Activated CD4-positive, CD25-positive, alpha-beta regulatory T cell treated with anti-CD3 and anti-CD28 coated beads, Interleukin-2, amount 50 U/mL, for 24 hours (primary cell): ENCODE data around the gene NSMF.
"Not testable (repeated sequence)": the region's sequence is repeated elsewhere in the genome, so short reads cannot be mapped to it uniquely, and the experiment has no call there.

ENCODE experiments used
- ATAC-seq, 2 donors: fragments of 150-1000 bp; cut with Tn5 transposase; one replicate each; pipeline ENCODE4 v1.10.0; 2021; ENCODE audit warnings: mild to moderate bottlenecking in 1 of 2, moderate library complexity in 1 of 2

The NSMF gene

GRCh38 chr9:137428841-137429545, 30.1 kb downstream of the NSMF start:
- no peak for ATAC-seq

GRCh38 chr9:137428311-137428630, 30.9 kb downstream of the NSMF start:
- no peak for ATAC-seq

- ATAC-seq, result no peak
These were observed 31.5 kb downstream of the NSMF start for GRCh38 chr9:137427454-137428310.

GRCh38 chr9:137426018-137426681, 33.0 kb downstream of the NSMF start:
- no peak for ATAC-seq

GRCh38 chr9:137423514-137424291, 35.4 kb downstream of the NSMF start:
- peak; percentile 40 to 46 for ATAC-seq

GRCh38 chr9:137422604-137423513, 36.3 kb downstream of the NSMF start, which contains the start of the genes EXD3 and NOXA1:
TSS of gene EXD3 (minus strand) at chr9:137423162. CDS start at chr9:137395357, 27,805 bp downstream.
TSS of gene NOXA1 (plus strand) at chr9:137423393. CDS start at chr9:137423530, 137 bp downstream.
- ATAC-seq, result peak; percentile 86 to 92

GRCh38 chr9:137421838-137422603, 37.1 kb downstream of the NSMF start:
- no peak for ATAC-seq

- peak in 1 of 2 donors; percentile 33 for ATAC-seq
These were observed 41.7 kb downstream of the NSMF start for GRCh38 chr9:137417161-137418021.

GRCh38 chr9:137416563-137417151, 42.5 kb downstream of the NSMF start:
- ATAC-seq, result no peak

- no peak for ATAC-seq
These were observed 43.0 kb downstream of the NSMF start for GRCh38 chr9:137416006-137416562.

- no peak for ATAC-seq
These were observed 43.7 kb downstream of the NSMF start for GRCh38 chr9:137415451-137415850.

- ATAC-seq, result no peak
These were observed 46.7 kb downstream of the NSMF start for GRCh38 chr9:137412431-137412830.

GRCh38 chr9:137411645-137412380, 47.3 kb downstream of the NSMF start:
- peak; percentile 44 for ATAC-seq

- ATAC-seq, result no peak
These were observed 47.9 kb downstream of the NSMF start for GRCh38 chr9:137411260-137411644.

GRCh38 chr9:137410891-137411249, 48.3 kb downstream of the NSMF start:
- no peak for ATAC-seq

GRCh38 chr9:137410236-137410890, 48.8 kb downstream of the NSMF start:
- ATAC-seq, result not testable (repeated sequence)

- no peak for ATAC-seq
These were observed 49.6 kb downstream of the NSMF start for GRCh38 chr9:137409515-137409914.
